ENCODE data around the gene MTUS2.

Gene MTUS2

DNA sequence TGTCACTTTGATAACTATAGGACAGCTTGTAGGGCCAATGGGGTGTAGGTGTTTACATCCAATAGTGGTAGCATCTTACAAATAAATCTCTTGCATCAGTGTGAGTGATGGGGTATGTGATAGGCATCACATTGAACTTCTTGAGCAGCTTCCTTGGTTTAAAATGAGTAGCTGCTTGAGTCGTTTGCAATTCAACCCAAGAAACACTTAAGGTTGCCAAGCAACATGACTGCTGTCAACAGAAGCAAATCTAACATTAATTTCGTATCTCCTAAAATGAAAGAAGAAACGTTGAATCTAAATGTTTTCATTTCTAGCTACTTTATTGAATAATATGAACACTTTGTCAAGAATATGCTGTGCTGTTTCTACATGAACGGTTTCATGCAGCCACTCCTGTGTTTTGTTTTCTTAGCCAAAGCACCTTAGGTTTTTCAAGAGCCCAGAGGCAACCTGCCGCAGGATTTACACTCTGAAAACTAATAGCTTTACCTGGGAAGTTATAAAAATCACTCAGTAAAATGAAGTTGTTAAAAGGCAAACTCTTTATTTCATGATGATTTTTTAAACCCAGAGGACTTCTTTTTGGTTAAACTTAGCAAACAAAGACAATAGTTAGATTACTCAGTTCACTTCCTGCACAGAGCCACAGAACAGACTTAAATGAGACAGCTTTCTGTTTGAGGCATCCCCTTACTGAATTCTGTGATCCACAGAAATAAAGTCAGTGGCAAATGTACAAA lies 305.2 kb downstream of the MTUS2 start:
- H3K27ac ChIP-seq (ENCODE audit: low read depth, low read length) = no peak overlapping the region
- no peak overlapping the region for H3K4me3 ChIP-seq (ENCODE audit: low read length)

DNA sequence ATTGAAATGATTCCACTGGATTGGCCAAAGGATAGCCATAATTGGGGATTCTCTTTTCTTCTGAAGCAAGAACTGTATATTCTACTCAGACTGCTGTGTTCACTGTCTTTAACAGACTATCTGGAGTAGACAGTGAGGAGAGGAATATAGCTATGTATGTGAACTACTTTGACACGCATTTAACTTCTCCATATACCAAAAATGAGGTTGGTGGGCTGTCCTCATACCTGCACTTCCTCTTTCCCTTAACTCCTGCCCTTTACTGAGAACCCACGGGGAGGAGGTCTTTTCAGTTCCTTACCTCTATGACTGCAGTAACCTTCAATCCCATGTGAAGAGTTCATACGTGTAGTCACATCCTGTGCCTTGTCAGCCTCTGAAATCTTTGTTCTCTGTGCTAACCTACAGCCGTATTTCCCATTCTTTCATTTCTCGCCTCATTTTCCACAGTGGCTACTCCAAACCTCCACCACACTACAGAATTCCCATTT lies 305.8 kb downstream of the MTUS2 start:
- Histone ChIP-seq H3K27me3 (ENCODE audit: control insufficient read depth, low read length) (peaks cover 7% of the 10 kb centered on the region; the same call in 1 of the 2 replicates), H3K9me2 (replicated peaks; ENCODE audit: control insufficient read depth, low read length) (no peaks in the 10 kb centered on the region), H3F3A (ENCODE audit: control insufficient read depth, insufficient read depth) (no peaks in the 10 kb centered on the region), H3K79me2 (ENCODE audit: control insufficient read depth, low read length) (no peaks in the 10 kb centered on the region), H3K36me3 (ENCODE audit: control insufficient read depth, low read length) (no peaks in the 10 kb centered on the region), H3K27ac (ENCODE audit: low read depth, low read length) (no peak overlapping the region), H3K4me1 (ENCODE audit: control insufficient read depth, low read length) (no peaks in the 10 kb centered on the region), H3K9me3 (ENCODE audit: control insufficient read depth, insufficient read depth, low read length) (no peaks in the 10 kb centered on the region), H3K4me3 (ENCODE audit: low read length) (no peak overlapping the region), H4K20me1 (ENCODE audit: control insufficient read depth, insufficient read depth, low read depth, low read length) (no peaks in the 10 kb centered on the region), H3K4me2 (ENCODE audit: low read length) (no peak overlapping the region)
- TF ChIP-seq, protein P1, sequence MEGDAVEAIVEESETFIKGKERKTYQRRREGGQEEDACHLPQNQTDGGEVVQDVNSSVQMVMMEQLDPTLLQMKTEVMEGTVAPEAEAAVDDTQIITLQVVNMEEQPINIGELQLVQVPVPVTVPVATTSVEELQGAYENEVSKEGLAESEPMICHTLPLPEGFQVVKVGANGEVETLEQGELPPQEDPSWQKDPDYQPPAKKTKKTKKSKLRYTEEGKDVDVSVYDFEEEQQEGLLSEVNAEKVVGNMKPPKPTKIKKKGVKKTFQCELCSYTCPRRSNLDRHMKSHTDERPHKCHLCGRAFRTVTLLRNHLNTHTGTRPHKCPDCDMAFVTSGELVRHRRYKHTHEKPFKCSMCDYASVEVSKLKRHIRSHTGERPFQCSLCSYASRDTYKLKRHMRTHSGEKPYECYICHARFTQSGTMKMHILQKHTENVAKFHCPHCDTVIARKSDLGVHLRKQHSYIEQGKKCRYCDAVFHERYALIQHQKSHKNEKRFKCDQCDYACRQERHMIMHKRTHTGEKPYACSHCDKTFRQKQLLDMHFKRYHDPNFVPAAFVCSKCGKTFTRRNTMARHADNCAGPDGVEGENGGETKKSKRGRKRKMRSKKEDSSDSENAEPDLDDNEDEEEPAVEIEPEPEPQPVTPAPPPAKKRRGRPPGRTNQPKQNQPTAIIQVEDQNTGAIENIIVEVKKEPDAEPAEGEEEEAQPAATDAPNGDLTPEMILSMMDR (IDR thresholded peaks at IDR 0.05; ENCODE audit: low read depth, low read length, poor library complexity, severe bottlenecking) = no peak
- no peak for TF ChIP-seq EZH2phosphoT487 (IDR thresholded peaks at IDR 0.05; ENCODE audit: borderline replicate concordance, low read length)

More for the DNA sequence above, 305.2 kb downstream of the MTUS2 start:
- H4K20me1 ChIP-seq (ENCODE audit: control insufficient read depth, insufficient read depth, low read depth, low read length) = no peaks in the 10 kb centered on the region
- H3K79me2 ChIP-seq (ENCODE audit: control insufficient read depth, low read length) = no peaks in the 10 kb centered on the region
- TF ChIP-seq, protein P1 (IDR thresholded peaks at IDR 0.05; ENCODE audit: low read depth, low read length, poor library complexity, severe bottlenecking) = no peak
- TF ChIP-seq EZH2phosphoT487 (IDR thresholded peaks at IDR 0.05; ENCODE audit: borderline replicate concordance, low read length) = no peak
- H3K27me3 ChIP-seq (ENCODE audit: control insufficient read depth, low read length) = peaks cover 7% of the 10 kb centered on the region; the same call in 1 of the 2 replicates
- H3K4me2 ChIP-seq (ENCODE audit: low read length) = no peak overlapping the region
- H3F3A ChIP-seq (ENCODE audit: control insufficient read depth, insufficient read depth) = no peaks in the 10 kb centered on the region
- H3K9me2 ChIP-seq (replicated peaks; ENCODE audit: control insufficient read depth, low read length) = no peaks in the 10 kb centered on the region
- H3K9me3 ChIP-seq (ENCODE audit: control insufficient read depth, insufficient read depth, low read length) = no peaks in the 10 kb centered on the region
- no peaks in the 10 kb centered on the region for H3K36me3 ChIP-seq (ENCODE audit: control insufficient read depth, low read length)
- H3K4me1 ChIP-seq (ENCODE audit: control insufficient read depth, low read length) = no peaks in the 10 kb centered on the region

DNA sequence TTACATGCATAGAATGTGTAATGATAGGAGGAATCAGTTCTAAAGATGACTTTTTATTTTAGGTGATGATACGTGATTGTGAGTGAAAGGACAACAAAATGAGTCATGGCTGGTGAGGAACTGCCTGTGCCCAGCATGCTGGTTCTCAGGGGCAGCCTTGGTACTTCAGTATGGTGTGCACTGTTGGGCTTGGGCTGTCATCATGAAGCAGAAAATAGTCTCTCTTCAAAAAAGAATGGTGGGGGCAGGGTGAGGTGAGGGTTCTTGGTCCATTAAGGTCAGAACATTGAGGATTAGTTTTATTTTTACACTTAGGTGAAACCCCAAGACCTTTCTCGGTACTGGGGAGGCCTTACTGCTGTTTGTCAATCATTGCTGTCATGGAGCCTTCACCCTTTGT lies 309.5 kb downstream of the MTUS2 start:
- Histone ChIP-seq H3K79me2 (ENCODE audit: control insufficient read depth, low read length) (no peaks in the 10 kb centered on the region), H3K27ac (ENCODE audit: low read depth, low read length) (no peak overlapping the region), H3K4me1 (ENCODE audit: control insufficient read depth, low read length) (no peaks in the 10 kb centered on the region), H4K20me1 (ENCODE audit: control insufficient read depth, insufficient read depth, low read depth, low read length) (no peaks in the 10 kb centered on the region), H3K9me2 (replicated peaks; ENCODE audit: control insufficient read depth, low read length) (no peaks in the 10 kb centered on the region), H3K27me3 (ENCODE audit: control insufficient read depth, low read length) (peaks cover 7% of the 10 kb centered on the region; the same call in 1 of the 2 replicates), H3K36me3 (ENCODE audit: control insufficient read depth, low read length) (no peaks in the 10 kb centered on the region), H3K9me3 (ENCODE audit: control insufficient read depth, insufficient read depth, low read length) (no peaks in the 10 kb centered on the region), H3F3A (ENCODE audit: control insufficient read depth, insufficient read depth) (no peaks in the 10 kb centered on the region), H3K4me3 (ENCODE audit: low read length) (no peak overlapping the region), H3K4me2 (ENCODE audit: low read length) (no peak overlapping the region)
- TF ChIP-seq, protein P1 (IDR thresholded peaks at IDR 0.05; ENCODE audit: low read depth, low read length, poor library complexity, severe bottlenecking) = no peak
- TF ChIP-seq EZH2phosphoT487 (IDR thresholded peaks at IDR 0.05; ENCODE audit: borderline replicate concordance, low read length) = no peak

Measured in DOHH2 (cell line).